H1 (cell line): ENCODE measurements around the gene ABHD2. TPM values are rescaled to one million over a fixed set of nuclear protein-coding genes. Genes with fewer than 3 reads are reported as not detected.

Experiments used
- CTCF ChIA-PET: fragments of 300-600 bp; sonication (Branson Sonifier 250); formaldehyde crosslinking; loops from one replicate; lab custom pipeline; 2021; ENCODE audit not compliant: partially characterized antibody; lab: Charles Lee
- POLR2A ChIA-PET: fragments of 300-600 bp; sonication (Branson Sonifier 250); formaldehyde crosslinking; loops from one replicate; lab custom pipeline; 2021; ENCODE audit warnings: inconsistent platforms; ENCODE audit not compliant: partially characterized antibody; lab: Charles Lee
- DNase-seq, 2 experiments: peaks; one replicate each; pipeline versions ENCODE4 v3.0.0 to v3.0.0-alpha.2; 2010 to 2022; ENCODE audit warnings: low spot score in 2 of 2, low read depth in 1 of 2, mixed read lengths in 1 of 2
- FAIRE-seq: peaks from 2 replicates; lab custom pipeline; 2011; peaks lifted over from hg19 to GRCh38; lab: Jason Lieb, UNC
- H2AFZ ChIP-seq: 2 replicates; pipeline ENCODE4 v1.8.1; 2012; ENCODE audit warnings: low read length, inconsistent platforms
- H2AK5ac ChIP-seq: 2 replicates; pipeline ENCODE4 v1.6.1; 2013; ENCODE audit warnings: low read depth, low read length
- H2BK120ac ChIP-seq: replicated peaks from 2 replicates; pipeline ENCODE3; 2013; ENCODE audit warnings: low read depth, low read length, inconsistent platforms
- H2BK12ac ChIP-seq: 2 replicates; pipeline ENCODE4 v1.6.1; 2013; ENCODE audit warnings: low read depth, low read length
- H2BK15ac ChIP-seq: 2 replicates; pipeline ENCODE4 v1.6.1; 2013; ENCODE audit warnings: low read length
- H2BK20ac ChIP-seq: 2 replicates; pipeline ENCODE4 v1.6.1; 2013; ENCODE audit warnings: low read length
- H2BK5ac ChIP-seq: 2 replicates; pipeline ENCODE4 v1.6.1; 2013; ENCODE audit warnings: low read depth, low read length
- H3K14ac ChIP-seq: 2 replicates; pipeline ENCODE4 v1.6.1; 2013; ENCODE audit warnings: inconsistent platforms; ENCODE audit not compliant: insufficient read length
- H3K18ac ChIP-seq: 2 replicates; pipeline ENCODE4 v1.6.1; 2013; ENCODE audit warnings: low read length; ENCODE audit errors: extremely low read depth
- H3K23ac ChIP-seq: 2 replicates; pipeline ENCODE4 v1.6.1; 2013; ENCODE audit warnings: inconsistent platforms; ENCODE audit not compliant: insufficient read length
- H3K23me2 ChIP-seq: 2 replicates; pipeline ENCODE4 v1.6.1; 2013; ENCODE audit warnings: low read depth, low read length
- H3K27ac ChIP-seq: 2 replicates; pipeline ENCODE4 v1.6.1; 2011; ENCODE audit warnings: low read depth, low read length, inconsistent platforms
- H3K27me3 ChIP-seq, 4 experiments: replicated peaks in 1 of 4; 1 replicate in 1 of 4; 2 replicates in 3 of 4; pipeline versions ENCODE4 v1.6.1 to v1.8.1; 2011 to 2013; ENCODE audit warnings: low read length in 3 of 4, mild to moderate bottlenecking in 3 of 4, inconsistent platforms in 2 of 4, mixed read lengths in 2 of 4, moderate library complexity in 1 of 4; ENCODE audit not compliant: control insufficient read depth in 3 of 4, insufficient read depth in 3 of 4; ENCODE audit errors: extremely low read depth in 1 of 4
- H3K36me3 ChIP-seq, 4 experiments: 2 replicates each; pipeline versions ENCODE4 v1.6.1 to v1.8.1; 2011 to 2013; ENCODE audit warnings: mild to moderate bottlenecking in 4 of 4, low read length in 3 of 4, moderate library complexity in 2 of 4, control low read depth in 1 of 4, inconsistent platforms in 1 of 4; ENCODE audit not compliant: insufficient read depth in 4 of 4, control insufficient read depth in 2 of 4
- H3K4ac ChIP-seq: replicated peaks from 2 replicates; pipeline ENCODE3; 2013; ENCODE audit warnings: low read length, low read depth, mixed read lengths, inconsistent platforms; ENCODE audit not compliant: insufficient read length
- H3K4me1 ChIP-seq, 4 experiments: replicated peaks in 1 of 4; 1 replicate in 1 of 4; 2 replicates in 3 of 4; pipeline versions ENCODE4 v1.6.1 to v1.8.1; 2011 to 2013; ENCODE audit warnings: low read length in 3 of 4, inconsistent platforms in 2 of 4, mixed read lengths in 1 of 4; ENCODE audit not compliant: insufficient read depth in 4 of 4, control insufficient read depth in 3 of 4
- H3K4me2 ChIP-seq, 2 experiments: 2 replicates each; pipeline versions ENCODE4 v1.6.1 to v1.8.1; 2011 to 2013; ENCODE audit warnings: low read depth in 2 of 2, low read length in 2 of 2, control low read depth in 1 of 2, inconsistent platforms in 1 of 2, mild to moderate bottlenecking in 1 of 2; ENCODE audit not compliant: insufficient read depth in 1 of 2
- H3K4me3 ChIP-seq, 4 experiments: fragments of 200-600, 300-600 bp in 1 of 4; sonication (generic), shearing (Covaris generic), sonication (Bioruptor Twin) in 1 of 4; 2 replicates each; pipeline versions ENCODE4 v1.5.1 to v1.8.1; 2011 to 2016; ENCODE audit warnings: low read length in 4 of 4, low read depth in 3 of 4, control low read depth in 2 of 4, inconsistent platforms in 2 of 4, mild to moderate bottlenecking in 2 of 4, mixed read lengths in 1 of 4, moderate library complexity in 1 of 4; ENCODE audit not compliant: insufficient read depth in 2 of 4; ENCODE audit errors: extremely low read depth in 1 of 4
- H3K56ac ChIP-seq: replicated peaks from 2 replicates; pipeline ENCODE3; 2013; ENCODE audit warnings: low read depth, mild to moderate bottlenecking, mixed read lengths, low read length, inconsistent platforms; ENCODE audit not compliant: insufficient read length
- H3K79me1 ChIP-seq: 2 replicates; pipeline ENCODE4 v1.6.1; 2013; ENCODE audit warnings: low read depth, low read length, control low read depth
- H3K79me2 ChIP-seq, 2 experiments: 2 replicates each; pipeline versions ENCODE4 v1.6.1 to v1.8.1; 2012 to 2013; ENCODE audit warnings: low read length in 2 of 2, mild to moderate bottlenecking in 2 of 2, inconsistent platforms in 1 of 2; ENCODE audit not compliant: insufficient read depth in 2 of 2, control insufficient read depth in 1 of 2
- H3K9ac ChIP-seq, 4 experiments: replicated peaks in 1 of 4; 1 replicate in 1 of 4; 2 replicates in 3 of 4; pipeline versions ENCODE4 v1.6.1 to v1.8.1; 2011 to 2013; ENCODE audit warnings: low read depth in 3 of 4, low read length in 3 of 4, control low read depth in 2 of 4, mild to moderate bottlenecking in 2 of 4, moderate library complexity in 2 of 4, inconsistent platforms in 1 of 4; ENCODE audit errors: extremely low read depth in 1 of 4
- H3K9me3 ChIP-seq, 2 experiments: 2 replicates each; pipeline versions ENCODE4 v1.6.1 to v1.8.1; 2012 to 2013; ENCODE audit warnings: mild to moderate bottlenecking in 2 of 2, moderate library complexity in 2 of 2, control low read depth in 1 of 2, inconsistent platforms in 1 of 2, low read depth in 1 of 2, low read length in 1 of 2, mixed read lengths in 1 of 2; ENCODE audit not compliant: insufficient read depth in 2 of 2
- H4K20me1 ChIP-seq, 2 experiments: replicated peaks in 1 of 2; 2 replicates each; pipeline versions ENCODE3 to v1.8.1; 2011 to 2013; ENCODE audit warnings: inconsistent platforms in 2 of 2, low read length in 2 of 2, mild to moderate bottlenecking in 1 of 2; ENCODE audit not compliant: insufficient read depth in 2 of 2, control insufficient read depth in 1 of 2
- H4K5ac ChIP-seq: 2 replicates; pipeline ENCODE4 v1.6.1; 2013; ENCODE audit warnings: low read length, low read depth, mixed read lengths, inconsistent platforms; ENCODE audit not compliant: insufficient read length
- H4K8ac ChIP-seq: 2 replicates; pipeline ENCODE4 v1.8.0; 2013; ENCODE audit warnings: mild to moderate bottlenecking, moderate library complexity, low read length, inconsistent platforms; ENCODE audit not compliant: insufficient read depth; ENCODE audit errors: extremely low read depth
- H4K91ac ChIP-seq: replicated peaks from 2 replicates; pipeline ENCODE3; 2013; ENCODE audit warnings: low read length, mixed read lengths, inconsistent platforms; ENCODE audit not compliant: insufficient read length
- ASH2L ChIP-seq: fragments of 200-600, 300-600 bp; sonication (generic); IDR thresholded peaks from one replicate; pipeline ENCODE4 v1.7.1; 2017; ENCODE audit warnings: low read length
- CBX5 ChIP-seq: fragments of 300-800, 300-1000 bp; sonication (generic); IDR thresholded peaks from 2 replicates; pipeline ENCODE4 v1.7.1; 2016; ENCODE audit warnings: antibody characterized with exemption, low read length, low read depth
- CHD2 ChIP-seq: IDR thresholded peaks from 2 replicates; pipeline ENCODE4 v1.6.1; 2012; ENCODE audit warnings: low read length, improper control_type of control experiment
- EP300 ChIP-seq, 2 experiments: IDR thresholded peaks; 1 replicate in 1 of 2; 2 replicates in 1 of 2; pipeline ENCODE4 v1.6.1; 2011 to 2012; ENCODE audit warnings: low read depth in 2 of 2, low read length in 2 of 2, mild to moderate bottlenecking in 2 of 2, borderline replicate concordance in 1 of 2, inconsistent platforms in 1 of 2, moderate library complexity in 1 of 2
- EZH2 ChIP-seq: fragments of 200-600 bp; sonication (generic); IDR thresholded peaks from 2 replicates; pipeline ENCODE4 v1.7.1; 2012; ENCODE audit warnings: low read depth, mild to moderate bottlenecking, moderate library complexity, low read length, inconsistent platforms; ENCODE audit not compliant: severe bottlenecking
- KDM4A ChIP-seq: IDR thresholded peaks from one replicate; pipeline ENCODE4 v1.7.1; 2012; ENCODE audit warnings: low read depth, mild to moderate bottlenecking, moderate library complexity, low read length, inconsistent platforms; ENCODE audit not compliant: severe bottlenecking
- POU5F1 ChIP-seq: IDR thresholded peaks from 2 replicates; pipeline ENCODE4 v1.6.1; 2011; ENCODE audit warnings: low read depth, mild to moderate bottlenecking, low read length, moderate library complexity
- RNF2 ChIP-seq: fragments of 200-900, 300-1000 bp; sonication (generic); IDR thresholded peaks from 2 replicates; pipeline ENCODE4 v1.7.1; 2016; ENCODE audit warnings: borderline replicate concordance, low read depth, mild to moderate bottlenecking, antibody characterized with exemption, low read length; ENCODE audit not compliant: poor library complexity, severe bottlenecking; ENCODE audit errors: missing control alignments
- SIX5 ChIP-seq: IDR thresholded peaks from 2 replicates; pipeline ENCODE4 v1.6.1; 2011; ENCODE audit warnings: mild to moderate bottlenecking, low read depth, low read length
- SP1 ChIP-seq: IDR thresholded peaks from 2 replicates; pipeline ENCODE4 v1.6.1; 2011; ENCODE audit warnings: low read depth, low read length
- SUZ12 ChIP-seq: fragments of 200-600 bp; sonication (generic); IDR thresholded peaks from 2 replicates; pipeline ENCODE4 v1.6.1; 2012; ENCODE audit warnings: mild to moderate bottlenecking, inconsistent platforms, low read length, moderate library complexity, mixed read lengths
- TBP ChIP-seq: IDR thresholded peaks from 2 replicates; pipeline ENCODE4 v1.6.1; 2011; ENCODE audit warnings: low read depth, low read length, improper control_type of control experiment
- TCF12 ChIP-seq: IDR thresholded peaks from 2 replicates; pipeline ENCODE4 v1.6.1; 2011; ENCODE audit warnings: low read depth, mild to moderate bottlenecking, low read length
- WGBS, 2 experiments: shearing (Covaris generic) in 1 of 2; methylation state at CpG; one replicate each; pipeline versions ENCODE4 v1.1.6 to v1.1.7; 2013 to 2015; ENCODE audit warnings: low lambda C conversion rate in 2 of 2, mixed read lengths in 2 of 2, inconsistent platforms in 1 of 2, low coverage in 1 of 2, missing lambda C conversion rate in 1 of 2; ENCODE audit not compliant: insufficient replicate concordance in 2 of 2, insufficient coverage in 1 of 2, insufficient read length in 1 of 2; ENCODE audit errors: extremely low coverage in 1 of 2, missing lambda C conversion rate in 1 of 2; 5-methylcytosine and 5-hydroxymethylcytosine counted together
- polyA plus RNA-seq, 7 experiments: library from polyadenylated mRNA; depleted of rRNA in 3 of 7; stranded (reverse) in 5 of 7; unstranded in 2 of 7; fragments of >200 nt in 5 of 7; fragments of 200-250 nt in 2 of 7; gene quantifications; 1 replicate in 5 of 7; 2 replicates in 1 of 7; 4 replicates in 1 of 7; pipeline versions ENCODE4 v1.2.1 to v1.2.3, GENCODE V29; 2011 to 2013; ENCODE audit warnings: missing spikeins in 2 of 7, mixed read lengths in 2 of 7
- total RNA-seq: library from RNA; stranded (reverse); fragmentation: NEBNext Ultra II Directional; extraction: Animal tissue kit (Norgen Biotek cat#: 25700); gene quantifications from 2 replicates; pipeline ENCODE4 v1.2.1, GENCODE V29; 2021

Gene ABHD2
- total and polyA plus RNA-seq, 2 of the 8 experiments (the other 6 are each of a cell fraction or from before 2014, with no cell fraction given) = 9.1 to 23.7 TPM

- CTCF ChIA-PET = interaction anchor here (0.6 to 5.2 kb wide), 14 partner anchors 10 to 392 kb away, joined by 3 to 41 read pairs (median 4); no protein-coding TSS in a partner anchor
These were observed 50.9 kb downstream of the ABHD2 start for GRCh38 chr15:89138999-89139612.

More at GRCh38 chr15:89138999-89139612, 50.9 kb downstream of the ABHD2 start:
- Histone ChIP-seq H3K4me1 (no peaks in the 10 kb centered on the region; a peak in 1 of 7 replicates), H2BK15ac (no peak overlapping the region), H2AK5ac (no peak overlapping the region), H2BK5ac (no peak overlapping the region), H3K14ac (no peak overlapping the region), H3K9ac (no peak overlapping the region), H4K20me1 (no peaks in the 10 kb centered on the region), H3K56ac (no peak overlapping the region), H3K4me2 (no peak overlapping the region), H3K79me1 (no peaks in the 10 kb centered on the region; the same call in 1 of the 2 replicates), H3K9me3 (no peaks in the 10 kb centered on the region), H3K79me2 (no peaks in the 10 kb centered on the region), H4K8ac (no peak overlapping the region), H3K4ac (no peak overlapping the region), H3K4me3 (no peak overlapping the region), H3K27me3 (no peaks in the 10 kb centered on the region), H3K36me3 (no peaks in the 10 kb centered on the region), H2BK12ac (no peak overlapping the region), H3K23ac (no peak overlapping the region), H3K18ac (no peak overlapping the region), H3K23me2 (no peaks in the 10 kb centered on the region), H2BK20ac (no peak overlapping the region), H4K5ac (no peak overlapping the region), H4K91ac (no peak overlapping the region), H2BK120ac (no peak overlapping the region), H3K27ac (no peak overlapping the region), H2AFZ (no peak overlapping the region)
- TF ChIP-seq EP300 (IDR thresholded peaks at IDR 0.05; ENCODE audit: borderline replicate concordance in 1 of 2, low read depth in 2 of 2, low read length in 2 of 2) (no peak), SP1 (no peak), SIX5 (no peak), RNF2 (no peak), ASH2L (no peak), KDM4A (no peak), SUZ12 (no peak), POU5F1 (no peak), TCF12 (no peak), EZH2 (no peak), TBP (no peak), CHD2 (no peak), CBX5 (no peak)
- DNase-seq (no peak), FAIRE-seq (no peak)
- POLR2A ChIA-PET = interaction anchor here (0.5 to 1.2 kb wide), 2 partner anchors 10 to 415 kb away, joined by 3 to 4 read pairs; no protein-coding TSS in a partner anchor
- WGBS, 2 experiments = 95% methylated on average over 10 of the region's 10 CpGs; no CpG with 5 or more reads in 1 of the 2 experiments
